PC-3 (cell line): Measurements from ENCODE around the gene MAML3. TPM values are rescaled to one million over a fixed set of nuclear protein-coding genes. Genes with fewer than 3 reads are reported as not detected.

ENCODE experiments used
- ATAC-seq: fragments of 200-7000 bp; cut with Tn5 transposase; 2 replicates; pipeline ENCODE4 v1.9.1; 2020; ENCODE audit warnings: mild to moderate bottlenecking, moderate library complexity
- BruUV-seq: library from RNA; stranded (reverse); fragments of 400-500 nt; replicated peaks from 2 replicates; lab custom pipeline; 2021; lab: Mats Ljungman, UMichigan
- CTCF ChIA-PET: fragments of 300-600 bp; sonication (Branson Sonifier 250); formaldehyde crosslinking; loops from one replicate; lab custom pipeline; 2022; ENCODE audit warnings: antibody characterized with exemption; lab: Charles Lee
- POLR2A ChIA-PET: fragments of 300-600 bp; sonication (Branson Sonifier 250); formaldehyde crosslinking; loops from one replicate; lab custom pipeline; 2022; ENCODE audit warnings: antibody characterized with exemption; ENCODE audit not compliant: unreplicated experiment; lab: Charles Lee
- DNase-seq: peaks from one replicate; pipeline ENCODE4 v3.0.0-alpha.2; 2015
- H2AFZ ChIP-seq: fragments of 300-600 bp; sonication (generic); 2 replicates; pipeline ENCODE4 v1.6.0; 2016; ENCODE audit warnings: antibody characterized with exemption, low read length
- H3F3A ChIP-seq: fragments of 300-600 bp; sonication (generic); one replicate; pipeline ENCODE4 v1.6.0; 2017; ENCODE audit warnings: antibody characterized with exemption, low read length, control low read depth, mild to moderate bottlenecking; ENCODE audit not compliant: unreplicated experiment
- H3K27ac ChIP-seq: fragments of 300-600 bp; sonication (generic); 2 replicates; pipeline ENCODE4 v1.5.1; 2016; ENCODE audit warnings: mild to moderate bottlenecking, low read length
- H3K27me3 ChIP-seq: fragments of 300-600 bp; sonication (generic); 2 replicates; pipeline ENCODE4 v1.6.1; 2016; ENCODE audit warnings: low read length, mixed read lengths
- H3K36me3 ChIP-seq: fragments of 300-600 bp; sonication (generic); 2 replicates; pipeline ENCODE4 v1.6.1; 2016; ENCODE audit warnings: low read depth, mixed run types, low read length, mixed read lengths
- H3K4me1 ChIP-seq: fragments of 300-600 bp; sonication (generic); 2 replicates; pipeline ENCODE4 v1.5.1; 2016; ENCODE audit warnings: low read length; ENCODE audit not compliant: insufficient read depth
- H3K4me2 ChIP-seq: fragments of 300-600 bp; sonication (generic); 2 replicates; pipeline ENCODE4 v1.6.0; 2016; ENCODE audit warnings: low read length
- H3K4me3 ChIP-seq: fragments of 300-600 bp; sonication (generic); 2 replicates; pipeline ENCODE4 v1.5.1; 2016; ENCODE audit warnings: mild to moderate bottlenecking, low read length, mixed read lengths
- H3K79me2 ChIP-seq: fragments of 300-600 bp; sonication (generic); 2 replicates; pipeline ENCODE4 v1.6.1; 2017; ENCODE audit warnings: low read length, mixed read lengths
- H3K9ac ChIP-seq: fragments of 300-600 bp; sonication (generic); 2 replicates; pipeline ENCODE4 v1.6.0; 2016; ENCODE audit warnings: mild to moderate bottlenecking, low read length
- H3K9me2 ChIP-seq: fragments of 300-600 bp; sonication (generic); replicated peaks from 2 replicates; pipeline ENCODE4 v1.6.1; 2016; ENCODE audit warnings: mixed run types, low read length, mixed read lengths
- H3K9me3 ChIP-seq: fragments of 300-600 bp; sonication (generic); 2 replicates; pipeline ENCODE4 v1.6.1; 2016; ENCODE audit warnings: low read length, mixed read lengths
- H4K20me1 ChIP-seq: fragments of 300-600 bp; sonication (generic); 2 replicates; pipeline ENCODE4 v1.6.1; 2016; ENCODE audit warnings: low read length, mixed read lengths
- CTCF ChIP-seq: fragments of 300-600 bp; sonication (generic); conservative IDR thresholded peaks from 2 replicates; pipeline ENCODE4 v1.5.1; 2017; ENCODE audit warnings: antibody characterized with exemption, low read depth, mild to moderate bottlenecking, low read length
- EZH2 ChIP-seq: fragments of 300-600 bp; sonication (generic); IDR thresholded peaks from one replicate; pipeline ENCODE4 v1.6.1; 2017; ENCODE audit warnings: antibody characterized with exemption, mild to moderate bottlenecking, low read length; ENCODE audit not compliant: unreplicated experiment
- EZH2phosphoT487 ChIP-seq: fragments of 300-600 bp; sonication (generic); IDR thresholded peaks from 2 replicates; pipeline ENCODE4 v1.6.1; 2018; ENCODE audit warnings: mild to moderate bottlenecking, antibody characterized with exemption, low read length, borderline replicate concordance
- intact Hi-C: fragments of 100-400 bp; cut with micrococcal nuclease; formaldehyde crosslinking; loops from 2 replicates; pipeline ENCODE4 v1.9.0; 2023
- total RNA-seq: library from RNA; depleted of rRNA; stranded (reverse); fragments of >200 nt; gene quantifications from 2 replicates; pipeline ENCODE4 v1.2.3, GENCODE V29; 2014

Gene MAML3
- total RNA-seq, 1 experiment from 2014 or later: 4.3 TPM

GRCh38 chr4:139720806-139721205 is 433.2 kb downstream of the MAML3 start:
- H3K4me2 ChIP-seq: no peak overlapping the region
- no peak overlapping the region for H2AFZ ChIP-seq
- ATAC-seq (no peak), DNase-seq (no peak)
- H3K79me2 ChIP-seq: no peaks in the 10 kb centered on the region
- no peaks in the 10 kb centered on the region for H3F3A ChIP-seq
- H3K9me2 ChIP-seq: no peaks in the 10 kb centered on the region
- no peaks in the 10 kb centered on the region for H3K36me3 ChIP-seq
- POLR2A ChIA-PET: no interaction called here
- H4K20me1 ChIP-seq: no peaks in the 10 kb centered on the region
- H3K27me3 ChIP-seq: no peaks in the 10 kb centered on the region
- H3K27ac ChIP-seq: no peak overlapping the region
- intact Hi-C loops: no loop called here
- no peaks in the 10 kb centered on the region for H3K9me3 ChIP-seq
- CTCF ChIA-PET: no interaction called here
- H3K9ac ChIP-seq: no peak overlapping the region
- H3K4me1 ChIP-seq: no peaks in the 10 kb centered on the region
- BruUV-seq: no TSS peak
- no peak for TF ChIP-seq CTCF
- no peak for TF ChIP-seq EZH2phosphoT487
- TF ChIP-seq EZH2: no peak
- H3K4me3 ChIP-seq: no peak overlapping the region

- H3K9ac ChIP-seq: no peak overlapping the region
- H3K9me3 ChIP-seq: no peaks in the 10 kb centered on the region
- no peaks in the 10 kb centered on the region for H3K9me2 ChIP-seq
- CTCF ChIA-PET: no interaction called here
- no peak overlapping the region for H3K4me3 ChIP-seq
- BruUV-seq: no TSS peak
- H3K36me3 ChIP-seq: no peaks in the 10 kb centered on the region
- no peaks in the 10 kb centered on the region for H3K4me1 ChIP-seq
- no peak overlapping the region for H2AFZ ChIP-seq
- H3K27me3 ChIP-seq: no peaks in the 10 kb centered on the region
- ATAC-seq (no peak), DNase-seq (no peak)
- H3K4me2 ChIP-seq: no peak overlapping the region
- H3K79me2 ChIP-seq: no peaks in the 10 kb centered on the region
- no peak overlapping the region for H3K27ac ChIP-seq
- no peaks in the 10 kb centered on the region for H3F3A ChIP-seq
- intact Hi-C loops: no loop called here
- H4K20me1 ChIP-seq: no peaks in the 10 kb centered on the region
- POLR2A ChIA-PET: no interaction called here
- TF ChIP-seq EZH2phosphoT487 (no peak), EZH2 (no peak), CTCF (no peak)
Measured at GRCh38 chr4:139719381-139720101, 434.4 kb downstream of the MAML3 start.

GRCh38 chr4:139718833-139719232 is 435.2 kb downstream of the MAML3 start:
- POLR2A ChIA-PET: no interaction called here
- CTCF ChIA-PET: no interaction called here

More at GRCh38 chr4:139718833-139719232, 435.2 kb downstream of the MAML3 start:
- no TSS peak for BruUV-seq
- no peak overlapping the region for H3K4me2 ChIP-seq
- H3K9me2 ChIP-seq: no peaks in the 10 kb centered on the region
- H2AFZ ChIP-seq: no peak overlapping the region
- no peak overlapping the region for H3K27ac ChIP-seq
- no peak overlapping the region for H3K9ac ChIP-seq
- no peaks in the 10 kb centered on the region for H3K4me1 ChIP-seq
- TF ChIP-seq EZH2phosphoT487: no peak
- TF ChIP-seq CTCF: no peak
- no peak for TF ChIP-seq EZH2
- no peaks in the 10 kb centered on the region for H3K79me2 ChIP-seq
- H3K27me3 ChIP-seq: no peaks in the 10 kb centered on the region
- no peaks in the 10 kb centered on the region for H3K9me3 ChIP-seq
- no peak for ATAC-seq
- no peaks in the 10 kb centered on the region for H4K20me1 ChIP-seq
- H3F3A ChIP-seq: no peaks in the 10 kb centered on the region
- no peak for DNase-seq
- no peak overlapping the region for H3K4me3 ChIP-seq
- no peaks in the 10 kb centered on the region for H3K36me3 ChIP-seq
- intact Hi-C loops: no loop called here
